Endothelial cell of umbilical vein (primary cell): ENCODE data around the gene FOXK1.

Source experiments
- EZH2 ChIP-seq: IDR thresholded peaks from 2 replicates; pipeline ENCODE4 v1.6.1; 2012; ENCODE audit warnings: borderline replicate concordance, low read depth, mild to moderate bottlenecking, moderate library complexity, low read length, inconsistent platforms; ENCODE audit not compliant: severe bottlenecking
- JUN ChIP-seq: IDR thresholded peaks from 2 replicates; pipeline ENCODE4 v1.6.1; 2011; ENCODE audit warnings: borderline replicate concordance, low read depth; ENCODE audit not compliant: insufficient read length, insufficient read depth
- MYC ChIP-seq: IDR thresholded peaks from one replicate; pipeline ENCODE4 v1.6.1; 2011; ENCODE audit warnings: mild to moderate bottlenecking, low read depth, low read length
- POLR2A ChIP-seq: IDR thresholded peaks from 2 replicates; pipeline ENCODE4 v1.6.1; 2012; ENCODE audit warnings: low read depth, mild to moderate bottlenecking, control low read depth, low read length
- POLR2AphosphoS5 ChIP-seq: IDR thresholded peaks from 2 replicates; pipeline ENCODE4 v1.6.1; 2012; ENCODE audit warnings: low read depth, mild to moderate bottlenecking, control low read depth, low read length, moderate library complexity; ENCODE audit not compliant: insufficient read depth
- TF ChIP-seq, protein P1 (sequence below), 2 donors: IDR thresholded peaks; 1 replicate in 1 of 2; 2 replicates in 1 of 2; pipeline ENCODE4 v1.5.1; 2011; ENCODE audit warnings: low read length in 2 of 2, mild to moderate bottlenecking in 2 of 2, moderate library complexity in 2 of 2, control low read depth in 1 of 2, inconsistent platforms in 1 of 2, low read depth in 1 of 2; ENCODE audit not compliant: insufficient read depth in 1 of 2; ENCODE audit errors: extremely low read depth in 1 of 2
- TF ChIP-seq, protein P2 (sequence below): IDR thresholded peaks from 2 replicates; pipeline ENCODE4 v1.6.1; 2011; ENCODE audit not compliant: insufficient read depth, insufficient read length

DNA sequence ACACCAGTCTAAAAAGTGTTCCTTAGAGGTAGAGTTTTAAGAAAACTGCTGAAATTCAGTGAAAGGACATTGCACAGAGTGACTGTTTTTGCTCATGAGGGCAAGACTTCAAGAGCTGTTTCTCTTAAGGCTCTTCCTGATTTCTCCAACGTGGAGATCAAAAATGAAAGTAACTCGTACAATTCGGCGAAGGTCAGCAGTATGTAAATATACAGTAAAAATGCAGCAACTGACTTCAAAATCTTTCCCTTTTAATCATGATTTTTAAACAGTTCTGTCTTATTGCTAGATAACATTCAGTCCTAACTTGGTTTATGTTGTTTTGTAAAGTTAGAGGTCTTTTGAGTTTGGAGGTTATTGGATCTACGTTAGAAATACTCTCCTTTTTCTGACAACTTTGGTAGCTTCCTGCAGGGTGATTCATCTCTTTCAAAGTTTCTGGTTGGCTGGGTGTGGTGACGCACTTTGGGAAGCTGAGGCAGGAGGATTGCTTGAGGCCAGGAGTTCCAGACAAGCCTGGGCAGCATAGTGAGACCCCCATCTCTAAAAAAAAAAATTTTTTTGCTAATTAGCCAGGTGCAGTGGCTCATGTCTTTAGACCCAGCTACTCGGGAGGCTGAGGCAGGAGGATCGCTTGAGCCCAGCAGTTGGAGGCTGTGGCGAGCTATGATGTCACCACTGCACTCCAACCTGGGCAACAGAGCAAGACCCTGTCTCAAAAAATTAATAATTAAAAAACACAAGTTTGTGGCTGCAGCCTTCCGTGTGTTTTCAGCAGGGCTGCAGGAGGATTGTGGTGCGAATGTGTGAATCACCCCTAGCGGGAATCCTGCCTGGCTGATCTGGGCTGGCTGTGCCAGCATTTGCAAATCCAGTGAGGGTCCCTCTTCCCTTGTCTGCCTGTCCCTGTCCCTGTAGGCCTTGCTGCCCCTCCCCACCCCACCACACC, 64.2 kb downstream of the FOXK1 start:
- TF ChIP-seq, protein P1, sequence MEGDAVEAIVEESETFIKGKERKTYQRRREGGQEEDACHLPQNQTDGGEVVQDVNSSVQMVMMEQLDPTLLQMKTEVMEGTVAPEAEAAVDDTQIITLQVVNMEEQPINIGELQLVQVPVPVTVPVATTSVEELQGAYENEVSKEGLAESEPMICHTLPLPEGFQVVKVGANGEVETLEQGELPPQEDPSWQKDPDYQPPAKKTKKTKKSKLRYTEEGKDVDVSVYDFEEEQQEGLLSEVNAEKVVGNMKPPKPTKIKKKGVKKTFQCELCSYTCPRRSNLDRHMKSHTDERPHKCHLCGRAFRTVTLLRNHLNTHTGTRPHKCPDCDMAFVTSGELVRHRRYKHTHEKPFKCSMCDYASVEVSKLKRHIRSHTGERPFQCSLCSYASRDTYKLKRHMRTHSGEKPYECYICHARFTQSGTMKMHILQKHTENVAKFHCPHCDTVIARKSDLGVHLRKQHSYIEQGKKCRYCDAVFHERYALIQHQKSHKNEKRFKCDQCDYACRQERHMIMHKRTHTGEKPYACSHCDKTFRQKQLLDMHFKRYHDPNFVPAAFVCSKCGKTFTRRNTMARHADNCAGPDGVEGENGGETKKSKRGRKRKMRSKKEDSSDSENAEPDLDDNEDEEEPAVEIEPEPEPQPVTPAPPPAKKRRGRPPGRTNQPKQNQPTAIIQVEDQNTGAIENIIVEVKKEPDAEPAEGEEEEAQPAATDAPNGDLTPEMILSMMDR (IDR thresholded peaks at IDR 0.05; ENCODE audit: extremely low read depth in 1 of 2, insufficient read depth in 1 of 2, low read depth in 1 of 2, low read length in 2 of 2): no peak
- TF ChIP-seq POLR2A (peak; percentile 30), EZH2 (no peak), MYC (no peak), POLR2AphosphoS5 (no peak), JUN (peak; percentile 44)
- TF ChIP-seq, protein P2, sequence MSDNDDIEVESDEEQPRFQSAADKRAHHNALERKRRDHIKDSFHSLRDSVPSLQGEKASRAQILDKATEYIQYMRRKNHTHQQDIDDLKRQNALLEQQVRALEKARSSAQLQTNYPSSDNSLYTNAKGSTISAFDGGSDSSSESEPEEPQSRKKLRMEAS: no peak
